GM12865 (cell line): ENCODE results near the gene LAIR1.

Experiments
- DNase-seq: peaks from one replicate; pipeline ENCODE4 v3.0.0; 2010; ENCODE audit warnings: low read depth
- H3K4me3 ChIP-seq: 2 replicates; pipeline ENCODE4 v1.5.1; 2011; ENCODE audit warnings: mild to moderate bottlenecking, low read depth, low read length, control low read depth
- TF ChIP-seq, protein P1 (sequence below): IDR thresholded peaks from 2 replicates; pipeline ENCODE4 v1.5.1; 2011; ENCODE audit warnings: low read length, control low read depth, low read depth, inconsistent platforms; ENCODE audit not compliant: insufficient read depth; ENCODE audit errors: missing control alignments

Gene LAIR1

DNA sequence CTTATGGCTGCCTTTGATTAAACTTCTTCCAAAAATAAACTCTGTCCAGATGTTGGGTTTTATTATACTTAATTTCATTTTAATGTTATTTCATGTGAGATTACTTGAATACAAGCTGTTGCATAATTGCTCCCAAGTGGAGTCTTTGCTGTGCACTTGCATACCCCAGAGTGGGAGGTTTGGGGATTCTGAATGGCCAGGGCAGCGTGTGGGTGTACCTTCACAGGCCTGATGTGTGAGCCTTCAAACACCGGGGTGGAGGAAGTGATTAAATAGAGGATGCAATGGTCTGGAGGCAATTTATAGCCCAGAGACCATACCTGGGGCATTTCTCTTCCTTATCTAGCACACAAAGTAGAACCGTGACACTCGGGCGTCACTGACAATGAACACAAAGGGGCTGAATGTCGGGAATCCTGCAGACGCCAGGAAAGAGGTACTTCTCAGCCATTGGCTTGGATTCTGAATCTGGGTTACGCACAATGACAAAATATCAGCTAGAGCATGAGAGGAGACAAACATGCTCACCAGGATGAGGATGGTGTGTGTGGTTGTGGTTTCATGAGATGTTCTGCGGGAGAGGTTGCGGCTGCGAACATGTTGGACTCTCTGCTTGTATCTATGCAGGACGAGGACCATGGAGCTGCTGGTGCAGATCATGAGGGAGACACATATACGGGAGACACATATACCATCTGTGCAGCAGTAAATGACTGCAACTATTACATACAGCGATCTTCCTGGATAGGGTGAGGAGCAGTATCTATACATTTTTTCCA lies 44.6 kb downstream of the LAIR1 start:
- DNase-seq, result no peak
- TF ChIP-seq, protein P1, sequence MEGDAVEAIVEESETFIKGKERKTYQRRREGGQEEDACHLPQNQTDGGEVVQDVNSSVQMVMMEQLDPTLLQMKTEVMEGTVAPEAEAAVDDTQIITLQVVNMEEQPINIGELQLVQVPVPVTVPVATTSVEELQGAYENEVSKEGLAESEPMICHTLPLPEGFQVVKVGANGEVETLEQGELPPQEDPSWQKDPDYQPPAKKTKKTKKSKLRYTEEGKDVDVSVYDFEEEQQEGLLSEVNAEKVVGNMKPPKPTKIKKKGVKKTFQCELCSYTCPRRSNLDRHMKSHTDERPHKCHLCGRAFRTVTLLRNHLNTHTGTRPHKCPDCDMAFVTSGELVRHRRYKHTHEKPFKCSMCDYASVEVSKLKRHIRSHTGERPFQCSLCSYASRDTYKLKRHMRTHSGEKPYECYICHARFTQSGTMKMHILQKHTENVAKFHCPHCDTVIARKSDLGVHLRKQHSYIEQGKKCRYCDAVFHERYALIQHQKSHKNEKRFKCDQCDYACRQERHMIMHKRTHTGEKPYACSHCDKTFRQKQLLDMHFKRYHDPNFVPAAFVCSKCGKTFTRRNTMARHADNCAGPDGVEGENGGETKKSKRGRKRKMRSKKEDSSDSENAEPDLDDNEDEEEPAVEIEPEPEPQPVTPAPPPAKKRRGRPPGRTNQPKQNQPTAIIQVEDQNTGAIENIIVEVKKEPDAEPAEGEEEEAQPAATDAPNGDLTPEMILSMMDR, result no peak
- no peak overlapping the region for H3K4me3 ChIP-seq

DNA sequence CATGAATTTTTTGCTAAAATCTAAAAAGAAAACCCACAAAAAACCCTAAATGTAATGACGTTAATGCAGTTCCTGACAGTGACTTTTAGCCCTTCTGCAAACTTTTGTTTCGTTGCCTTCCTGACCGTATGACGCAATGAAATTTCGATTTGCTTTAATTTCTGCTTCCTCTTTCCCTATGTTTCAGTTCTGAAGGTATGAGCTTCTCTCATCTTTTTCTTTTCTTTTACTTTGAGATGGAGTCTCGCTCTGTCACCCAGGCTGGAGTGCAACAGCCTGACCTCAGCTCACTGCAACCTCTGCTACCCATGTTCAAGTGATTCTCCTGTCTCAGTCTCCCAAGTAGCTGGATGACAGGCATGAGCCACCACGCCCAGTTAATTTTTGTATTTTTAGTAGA lies 45.7 kb downstream of the LAIR1 start:
- H3K4me3 ChIP-seq, result no peak overlapping the region
- TF ChIP-seq, protein P1, result no peak
- no peak for DNase-seq

DNA sequence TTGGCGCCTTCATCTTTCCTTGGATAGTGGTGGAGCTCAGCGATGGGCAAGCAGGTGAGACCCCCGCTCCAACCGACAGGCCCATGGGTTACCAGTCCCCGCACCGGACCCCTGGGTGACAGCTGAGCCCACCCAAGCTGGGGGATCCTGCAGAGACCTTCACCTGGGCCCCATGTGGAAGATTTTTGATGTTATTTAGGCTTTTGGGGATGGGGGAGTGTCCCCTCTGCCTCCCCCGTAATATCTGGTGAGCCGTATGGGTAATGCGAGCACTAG lies 46.8 kb downstream of the LAIR1 start:
- TF ChIP-seq, protein P1, result no peak
- H3K4me3 ChIP-seq, result no peak overlapping the region
- no peak for DNase-seq

DNA sequence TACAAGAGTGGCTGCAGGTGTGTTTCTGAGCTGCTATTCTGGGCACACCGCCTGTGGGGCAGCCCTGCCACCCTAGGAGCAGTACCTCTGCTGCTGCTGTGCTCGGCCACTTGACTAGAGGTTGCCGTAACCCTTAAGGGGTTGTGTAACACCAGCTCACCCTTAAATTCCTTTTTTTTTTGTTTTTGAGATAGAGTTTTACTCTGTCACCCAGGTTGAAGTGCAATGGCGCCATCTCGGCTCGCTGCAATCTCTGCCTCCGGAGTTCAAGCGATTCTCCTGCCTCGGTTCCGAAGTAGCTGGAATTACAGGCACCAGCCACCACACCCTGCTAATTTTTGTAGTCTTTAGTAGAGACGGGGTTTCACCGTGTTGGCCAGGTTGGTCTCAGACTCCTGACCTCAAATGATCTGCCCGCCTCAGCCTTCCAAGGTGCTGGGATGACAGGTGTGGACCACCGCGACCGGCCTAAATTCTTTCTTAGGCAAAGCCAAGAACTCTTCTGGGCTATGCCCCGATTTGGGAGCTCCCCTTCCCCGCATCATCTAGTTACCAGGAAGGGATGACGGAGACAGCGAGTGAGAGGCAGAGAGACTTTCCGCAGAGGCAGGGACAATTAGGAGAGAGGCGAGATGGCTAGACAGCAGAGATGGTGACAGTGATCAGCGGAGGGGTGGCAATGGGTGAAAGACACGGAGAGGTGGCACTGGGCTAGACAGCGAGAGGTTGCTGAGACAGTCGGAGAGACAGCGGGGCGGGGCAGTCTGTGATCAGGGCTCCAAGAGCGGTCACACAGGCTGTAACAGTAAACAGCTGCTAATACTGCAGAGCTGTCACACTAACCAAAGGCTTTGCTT lies 47.4 kb downstream of the LAIR1 start:
- DNase-seq, result no peak
- TF ChIP-seq, protein P1, result no peak
- H3K4me3 ChIP-seq, result no peak overlapping the region

DNA sequence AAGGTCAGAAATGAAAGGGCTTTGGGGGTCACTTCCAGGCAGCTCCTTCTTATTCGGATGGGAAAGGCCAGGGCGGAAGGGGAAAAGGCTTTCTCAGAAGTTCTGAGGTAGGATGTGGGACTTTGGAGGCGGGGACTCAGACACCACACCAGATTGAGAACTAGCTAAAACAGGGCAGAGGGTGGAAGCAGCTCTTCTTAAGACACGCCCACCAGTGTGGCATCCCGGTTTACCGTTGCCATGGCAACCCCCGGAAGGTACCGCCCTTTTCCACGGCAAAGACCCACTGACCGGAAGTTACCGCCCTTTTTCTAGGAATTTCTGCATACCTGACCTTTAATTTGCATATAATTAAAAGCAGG lies 48.0 kb downstream of the LAIR1 start:
- DNase-seq, result no peak

DNA sequence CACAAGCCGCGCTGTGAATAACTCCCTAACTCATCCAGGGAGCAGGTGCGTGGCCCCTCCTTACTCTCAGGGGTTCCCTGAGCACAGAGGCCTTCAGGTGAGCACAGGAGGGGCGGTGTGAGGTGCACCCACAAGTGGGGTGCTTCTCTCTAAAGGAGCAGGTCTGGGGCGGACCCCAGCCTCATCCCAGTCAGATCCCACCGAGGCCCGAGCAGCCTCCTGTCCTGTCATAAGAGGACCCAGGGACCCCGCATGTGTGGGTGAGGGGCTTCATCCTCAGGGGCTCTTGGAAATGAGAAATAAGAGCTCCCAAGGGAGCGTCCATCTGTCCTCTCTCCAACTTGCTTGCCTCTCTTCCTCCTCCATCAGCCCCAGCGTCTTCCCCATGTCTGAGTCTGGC lies 48.8 kb downstream of the LAIR1 start:
- no peak for DNase-seq
- TF ChIP-seq, protein P1, result no peak
- H3K4me3 ChIP-seq, result no peak overlapping the region

More for the DNA sequence above, 48.0 kb downstream of the LAIR1 start:
- no peak overlapping the region for H3K4me3 ChIP-seq
- TF ChIP-seq, protein P1, result no peak
